Fibroblast of mammary gland (primary cell): ENCODE measurements around the gene ITPKB.

Experiments used
- DNase-seq: peaks from one replicate; pipeline ENCODE4 v3.0.0-alpha.2; 2010; ENCODE audit warnings: low read depth
- H3K4me3 ChIP-seq: 2 replicates; pipeline ENCODE4 v1.5.1; 2011; ENCODE audit warnings: low read depth, mild to moderate bottlenecking, low read length, moderate library complexity; ENCODE audit not compliant: control insufficient read depth
- CTCF ChIP-seq: conservative IDR thresholded peaks from 2 replicates; pipeline ENCODE4 v1.5.1; 2011; ENCODE audit warnings: low read depth, low read length, inconsistent platforms; ENCODE audit not compliant: control insufficient read depth, insufficient read depth

Gene ITPKB

GRCh38 chr1:226607821-226608220 lies 131.3 kb downstream of the ITPKB start:
- TF ChIP-seq CTCF = no peak
- no peak for DNase-seq
- H3K4me3 ChIP-seq = no peak overlapping the region

- no peak for TF ChIP-seq CTCF
These were observed 131.8 kb downstream of the ITPKB start for GRCh38 chr1:226607268-226607660.

GRCh38 chr1:226606311-226607267 lies 132.5 kb downstream of the ITPKB start:
- no peak overlapping the region for H3K4me3 ChIP-seq
- no peak for TF ChIP-seq CTCF
- peak; percentile 29 for DNase-seq

More at GRCh38 chr1:226607268-226607660, 131.8 kb downstream of the ITPKB start:
- no peak overlapping the region for H3K4me3 ChIP-seq
- DNase-seq = no peak

GRCh38 chr1:226605318-226605950 lies 133.6 kb downstream of the ITPKB start:
- TF ChIP-seq CTCF = no peak
- peak; percentile 29 for DNase-seq
- H3K4me3 ChIP-seq = no peak overlapping the region

- no peak overlapping the region for H3K4me3 ChIP-seq
- TF ChIP-seq CTCF = no peak
- DNase-seq = peak; percentile 38
These were observed 134.3 kb downstream of the ITPKB start for GRCh38 chr1:226604560-226605317.

GRCh38 chr1:226603858-226604559 lies 135.1 kb downstream of the ITPKB start:
- no peak overlapping the region for H3K4me3 ChIP-seq
- no peak for DNase-seq
- no peak for TF ChIP-seq CTCF
